Heart right ventricle (tissue), 16 donors: ENCODE measurements around the gene RAPGEF5. TPM values are rescaled to one million over a fixed set of nuclear protein-coding genes. Genes with fewer than 3 reads are reported as not detected.
"Not testable (repeated sequence)": the region's sequence is repeated elsewhere in the genome, so short reads cannot be mapped to it uniquely, and the experiment has no call there.

ENCODE experiments used
- ATAC-seq, 8 donors: fragments of 200-7000 bp; cut with Tn5 transposase; one replicate each; pipeline ENCODE4 v1.9.1; 2020; ENCODE audit warnings: mild to moderate bottlenecking in 8 of 8, moderate library complexity in 8 of 8, moderate number of reproducible peaks in 1 of 8
- DNase-seq, 2 donors: peaks; one replicate each; pipeline ENCODE4 v3.0.0-alpha.2; 2020
- H3K27ac ChIP-seq, 10 donors: fragments of 200-600 bp; sonication (generic) in 2 of 10; one replicate each; pipeline versions ENCODE4 v1.5.0 to v1.8.0; 2020 to 2022; ENCODE audit warnings: mild to moderate bottlenecking in 3 of 10
- H3K27me3 ChIP-seq, 7 donors: fragments of 200-600 bp; one replicate each; pipeline ENCODE4 v1.8.0; 2021 to 2022; ENCODE audit warnings: mild to moderate bottlenecking in 2 of 7
- H3K36me3 ChIP-seq, 9 donors: fragments of 200-600 bp; sonication (generic) in 1 of 9; one replicate each; pipeline versions ENCODE4 v1.5.0 to v1.8.0; 2020 to 2022; ENCODE audit warnings: mild to moderate bottlenecking in 2 of 9
- H3K4me1 ChIP-seq, 9 donors: fragments of 200-600 bp; sonication (generic) in 1 of 9; one replicate each; pipeline versions ENCODE4 v1.5.0 to v1.8.0; 2020 to 2022; ENCODE audit warnings: mild to moderate bottlenecking in 4 of 9
- H3K4me3 ChIP-seq, 10 donors: fragments of 200-600 bp; sonication (generic) in 2 of 10; one replicate each; pipeline versions ENCODE4 v1.5.0 to v1.8.0; 2020 to 2022; ENCODE audit warnings: mild to moderate bottlenecking in 7 of 10, moderate library complexity in 2 of 10
- H3K9me3 ChIP-seq, 11 donors: fragments of 200-600 bp in 10 of 11; sonication (generic) in 2 of 11; one replicate each; pipeline versions ENCODE4 v1.5.0 to v1.8.0; 2013 to 2022; ENCODE audit warnings: mild to moderate bottlenecking in 2 of 11, control low read depth in 1 of 11, moderate library complexity in 1 of 11
- WGBS, 2 donors: extraction: QIAGEN DNeasy Blood & Tissue Kit; methylation state at CpG; one replicate each; pipeline ENCODE4 v1.1.7; 2013; ENCODE audit warnings: inconsistent platforms in 1 of 2; 5-methylcytosine and 5-hydroxymethylcytosine counted together
- intact Hi-C, 10 donors: fragments of 100-400 bp; cut with DNase I; formaldehyde crosslinking; loops; one replicate each; pipeline versions ENCODE4 v1.11.1 to v1.14.2; 2022
- polyA plus RNA-seq, 2 donors: library from polyadenylated mRNA; stranded (reverse); fragments of 200-250 nt; gene quantifications; one replicate each; pipeline ENCODE4 v1.2.3, GENCODE V29; 2013
- total RNA-seq, 10 donors: library from RNA; stranded (reverse); fragmentation: NEBNext Ultra II Directional in 3 of 10; extraction: Animal tissue kit (Norgen Biotek cat#: 25700) in 3 of 10; gene quantifications; one replicate each; pipeline versions ENCODE4 v1.2.1 to v1.2.4, GENCODE V29; 2021 to 2023
- TF ChIP-seq, protein P1 (sequence below), 9 donors: fragments of 200-600 bp; sonication (generic) in 2 of 9; IDR thresholded peaks; one replicate each; pipeline versions ENCODE4 v1.5.0 to v1.8.0; 2021 to 2022; ENCODE audit warnings: antibody characterized with exemption in 9 of 9, mild to moderate bottlenecking in 5 of 9, moderate library complexity in 1 of 9
- donor health status: Arrhythmogenic right ventricular cardiomyopathy.
- donor health status: ischemic (EF 13 %, LVEDD 7.1; RV severe dilation, severe dysfunction).
- donor health status: healthy with polysubstance abuse.
- donor health status: DM: no; HTN: yes; CAD: no.
- donor health status: DM: no; HTN: no; CAD: no.
- donor health status: ischemic (EF 25% LVEDD 6.9; RV normal size, moderate dysfunction).
- donor health status: ischemic (EF 25% LVEDD 5.7; RV mildly dilated, moderate dysfunction).
- donor health status: healthy.
- donor health status: DM: yes; HTN: yes; CAD: no.
- donor health status: Ischemic cardiomyopathy.
- donor health status: ischemic (EF 35%, LVEDD 5.7; RV mildly dilated, moderate dysfunction).
- donor health status: nonischemic (EF 11% LVEDD 7.7; RV severe dilation, severe dysfunction).
- donor health status: DM: yes; HTN: yes; CAD: no.
- donor health status: PGD.
- donor health status: ischemic (EF 29% LVEDD 5.4; RV normal size, mild dysfunction).
- donor health status: nonischemic (EF 23%, LVEDD 6.1; RV moderate dilation, normal function).

The RAPGEF5 gene
- total and polyA plus RNA-seq, 12 donors, result 4.3 to 33.3 (median 14.3) TPM

DNA sequence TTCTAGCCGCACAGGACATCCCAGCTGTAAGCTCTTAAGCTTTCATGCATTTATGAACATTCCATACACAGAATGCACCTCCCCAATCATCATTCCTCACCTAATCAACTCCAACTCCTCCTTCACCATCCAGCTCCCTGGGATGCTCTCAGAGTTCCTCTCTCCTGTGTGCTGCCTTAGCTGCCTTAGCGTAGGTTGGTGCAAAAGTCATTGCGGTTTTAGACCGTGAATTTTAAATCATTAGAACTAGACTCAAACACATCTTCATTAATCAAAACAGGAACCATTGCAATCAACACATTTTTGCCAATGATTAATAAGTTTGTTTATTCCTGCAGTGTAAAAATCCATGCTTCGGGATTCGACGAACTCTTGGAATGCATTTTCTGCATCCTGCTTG is 251.4 kb downstream of the RAPGEF5 start:
- intact Hi-C loops, result loop anchor here in 3 of 10 donors (1.0 to 5.0 kb wide), 3 partner anchors 152 to 384 kb away; no protein-coding TSS in a partner anchor
- WGBS, 2 donors, result 94 to 96% methylated on average over 7 of the region's 7 CpGs
- H3K27me3 ChIP-seq, result peaks cover 0 to 9% (median 2%) of the 10 kb centered on the region in 7 donors
- ATAC-seq (no peak), DNase-seq (no peak)
- H3K27ac ChIP-seq, result no peak overlapping the region
- H3K4me3 ChIP-seq, result no peak overlapping the region
- peaks cover 0 to 7% (median 2%) of the 10 kb centered on the region in 9 donors for H3K4me1 ChIP-seq
- no peaks in the 10 kb centered on the region for H3K9me3 ChIP-seq
- TF ChIP-seq, protein P1, sequence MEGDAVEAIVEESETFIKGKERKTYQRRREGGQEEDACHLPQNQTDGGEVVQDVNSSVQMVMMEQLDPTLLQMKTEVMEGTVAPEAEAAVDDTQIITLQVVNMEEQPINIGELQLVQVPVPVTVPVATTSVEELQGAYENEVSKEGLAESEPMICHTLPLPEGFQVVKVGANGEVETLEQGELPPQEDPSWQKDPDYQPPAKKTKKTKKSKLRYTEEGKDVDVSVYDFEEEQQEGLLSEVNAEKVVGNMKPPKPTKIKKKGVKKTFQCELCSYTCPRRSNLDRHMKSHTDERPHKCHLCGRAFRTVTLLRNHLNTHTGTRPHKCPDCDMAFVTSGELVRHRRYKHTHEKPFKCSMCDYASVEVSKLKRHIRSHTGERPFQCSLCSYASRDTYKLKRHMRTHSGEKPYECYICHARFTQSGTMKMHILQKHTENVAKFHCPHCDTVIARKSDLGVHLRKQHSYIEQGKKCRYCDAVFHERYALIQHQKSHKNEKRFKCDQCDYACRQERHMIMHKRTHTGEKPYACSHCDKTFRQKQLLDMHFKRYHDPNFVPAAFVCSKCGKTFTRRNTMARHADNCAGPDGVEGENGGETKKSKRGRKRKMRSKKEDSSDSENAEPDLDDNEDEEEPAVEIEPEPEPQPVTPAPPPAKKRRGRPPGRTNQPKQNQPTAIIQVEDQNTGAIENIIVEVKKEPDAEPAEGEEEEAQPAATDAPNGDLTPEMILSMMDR (IDR thresholded peaks at IDR 0.05), result no peak
- no peaks in the 10 kb centered on the region for H3K36me3 ChIP-seq

DNA sequence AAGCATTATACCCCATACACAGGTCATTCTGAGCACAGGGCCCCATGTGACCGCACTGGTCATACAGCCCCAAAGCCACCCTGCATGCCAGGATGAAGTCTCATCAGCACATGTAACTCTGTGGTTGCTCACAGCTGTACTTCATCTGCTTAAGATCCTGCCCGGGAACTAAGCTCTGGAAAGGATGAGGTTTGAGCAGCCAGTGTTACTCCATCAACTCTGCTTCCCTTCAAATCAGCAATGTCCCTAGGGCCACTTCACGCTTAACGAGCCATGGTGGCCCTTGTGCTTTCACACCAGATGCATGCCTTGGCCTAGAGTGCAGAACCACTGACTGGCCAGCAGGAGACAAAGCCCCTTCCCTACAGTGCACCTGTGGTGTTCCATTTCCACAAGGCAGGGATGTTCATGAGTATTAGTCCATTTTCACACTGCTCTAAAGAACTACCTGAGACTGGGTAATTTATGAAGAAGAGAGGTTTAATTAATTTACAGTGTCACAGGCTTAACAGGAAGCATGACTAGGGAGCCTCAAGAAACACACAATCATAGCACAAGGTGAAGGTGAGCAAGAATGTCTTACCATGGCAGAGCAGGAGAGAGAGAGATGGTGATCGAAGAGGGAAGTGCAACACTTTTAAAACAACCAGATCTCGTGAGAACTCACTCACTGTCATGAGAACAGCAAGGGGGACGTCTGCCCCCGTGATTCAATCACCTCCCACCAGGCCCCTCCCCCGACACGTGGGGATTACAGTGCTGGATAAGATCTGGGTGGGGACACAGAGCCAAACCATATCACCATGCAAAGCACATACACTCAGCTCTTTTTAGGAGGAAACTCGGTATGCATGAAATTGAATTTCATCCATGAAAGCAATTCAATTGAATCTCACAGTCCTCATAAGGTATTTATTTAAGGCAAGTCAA is 262.3 kb downstream of the RAPGEF5 start:
- Histone ChIP-seq H3K4me3 (no peak overlapping the region), H3K27ac (no peak overlapping the region), H3K27me3 (no peaks in the 10 kb centered on the region), H3K36me3 (no peaks in the 10 kb centered on the region), H3K9me3 (no peaks in the 10 kb centered on the region), H3K4me1 (peaks cover 0 to 18% (median 7%) of the 10 kb centered on the region in 9 donors)
- 65 to 66% methylated on average over 11 of the region's 11 CpGs for WGBS, 2 donors
- intact Hi-C loops, result no loop called here
- ATAC-seq (peak in 1 of 8 donors; percentile 23), DNase-seq (no peak)
- TF ChIP-seq, protein P1 (IDR thresholded peaks at IDR 0.05), result no peak

DNA sequence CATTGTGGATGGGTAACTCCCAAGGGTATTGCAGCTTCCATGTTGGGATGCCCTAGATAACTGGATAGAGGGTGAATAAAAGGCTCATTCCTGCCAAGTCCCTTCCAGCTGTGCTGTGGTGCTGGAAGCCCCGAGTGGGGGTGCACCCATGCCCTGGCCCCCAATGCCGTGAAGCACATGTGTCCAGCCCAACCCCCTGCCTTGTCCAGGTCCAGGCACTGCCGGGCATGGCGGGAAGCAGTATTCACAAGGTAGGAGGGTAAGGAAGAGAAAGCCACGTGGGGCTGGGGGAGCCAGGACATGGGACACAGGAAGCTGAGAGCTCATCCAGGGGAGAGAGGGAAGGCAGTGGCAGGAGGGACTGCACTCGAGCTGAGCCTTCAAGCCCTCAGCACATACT is 263.0 kb downstream of the RAPGEF5 start:
- no peaks in the 10 kb centered on the region for H3K27me3 ChIP-seq
- 69 to 81% methylated on average over 6 of the region's 6 CpGs for WGBS, 2 donors
- H3K4me3 ChIP-seq, result no peak overlapping the region
- DNase-seq (no peak), ATAC-seq (no peak)
- no peaks in the 10 kb centered on the region for H3K36me3 ChIP-seq
- TF ChIP-seq, protein P1 (IDR thresholded peaks at IDR 0.05), result no peak
- intact Hi-C loops, result no loop called here
- H3K9me3 ChIP-seq, result no peaks in the 10 kb centered on the region
- H3K27ac ChIP-seq, result no peak overlapping the region
- H3K4me1 ChIP-seq, result peaks cover 0 to 24% (median 7%) of the 10 kb centered on the region in 9 donors

DNA sequence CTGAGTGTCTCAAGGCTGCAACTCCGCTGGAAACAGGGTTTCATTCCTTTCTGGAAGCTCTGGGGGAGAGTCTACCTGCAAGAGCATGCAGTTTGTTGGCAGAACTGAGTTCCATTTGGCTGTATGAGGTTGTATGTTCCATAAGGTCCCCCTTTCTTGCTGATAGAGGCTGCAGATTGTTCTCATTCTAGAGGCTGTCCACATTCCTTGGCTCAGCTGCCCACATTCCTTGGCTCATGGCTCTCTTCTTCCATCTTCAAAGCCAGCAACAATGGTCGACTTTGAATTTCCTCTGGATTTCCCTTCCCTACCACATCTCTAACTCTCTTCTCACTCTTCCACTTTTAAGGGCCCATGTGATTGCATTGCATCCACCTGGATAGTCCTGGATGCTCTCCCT is 264.0 kb downstream of the RAPGEF5 start:
- 38 to 40% methylated on average over 2 of the region's 2 CpGs for WGBS, 2 donors
- Histone ChIP-seq H3K36me3 (no peaks in the 10 kb centered on the region), H3K4me1 (peaks cover 0 to 32% (median 7%) of the 10 kb centered on the region in 9 donors), H3K4me3 (no peak overlapping the region), H3K9me3 (no peaks in the 10 kb centered on the region), H3K27ac (no peak overlapping the region), H3K27me3 (no peaks in the 10 kb centered on the region)
- DNase-seq, result no peak
- intact Hi-C loops, result no loop called here
- peak in 5 of 8 donors; percentile 37 to 53 (median 46) for ATAC-seq
- TF ChIP-seq, protein P1 (IDR thresholded peaks at IDR 0.05), result no peak

DNA sequence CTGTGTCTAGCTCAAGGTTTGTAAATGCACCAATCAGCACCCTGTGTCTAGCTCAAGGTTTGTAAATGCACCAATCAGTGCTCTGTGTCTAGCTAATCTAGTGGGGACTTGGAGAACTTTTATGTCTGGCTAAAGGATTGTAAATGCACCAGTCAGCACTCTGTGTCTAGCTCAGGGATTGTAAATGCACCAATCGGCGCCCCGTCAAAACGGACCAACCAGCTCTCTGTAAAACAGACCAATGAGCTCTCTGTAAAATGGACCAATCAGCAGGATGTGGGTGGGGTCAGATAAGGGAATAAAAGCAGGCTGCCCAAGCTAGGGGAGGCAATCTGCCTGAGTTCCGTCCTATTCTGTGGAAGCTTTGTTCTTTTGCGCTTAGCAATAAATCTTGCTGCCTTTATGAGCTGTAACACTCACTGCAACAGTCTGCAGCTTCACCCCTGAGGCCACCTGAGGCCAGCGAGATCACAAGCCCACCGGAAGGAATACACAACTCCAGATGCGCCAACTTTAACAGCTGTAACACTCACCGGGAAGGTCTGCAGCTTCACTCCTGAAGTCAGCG is 265.9 kb downstream of the RAPGEF5 start:
- H3K36me3 ChIP-seq, DNase-seq, H3K4me3 ChIP-seq, H3K27me3 ChIP-seq, intact Hi-C loops, ATAC-seq, H3K9me3 ChIP-seq, H3K27ac ChIP-seq: not testable (repeated sequence)
- 95 to 97% methylated on average over 11 of the region's 11 CpGs for WGBS, 2 donors
- H3K4me1 ChIP-seq, result peaks cover 0 to 32% (median 7%) of the 10 kb centered on the region in 9 donors
